ENCODE measurements around the gene TMCC2. TPM values are rescaled to one million over a fixed set of nuclear protein-coding genes. Genes with fewer than 3 reads are reported as not detected.

TMCC2 gene
- total and polyA plus RNA-seq, 2 experiments from 2014 or later: 2.6 to 9.9 TPM

DNA sequence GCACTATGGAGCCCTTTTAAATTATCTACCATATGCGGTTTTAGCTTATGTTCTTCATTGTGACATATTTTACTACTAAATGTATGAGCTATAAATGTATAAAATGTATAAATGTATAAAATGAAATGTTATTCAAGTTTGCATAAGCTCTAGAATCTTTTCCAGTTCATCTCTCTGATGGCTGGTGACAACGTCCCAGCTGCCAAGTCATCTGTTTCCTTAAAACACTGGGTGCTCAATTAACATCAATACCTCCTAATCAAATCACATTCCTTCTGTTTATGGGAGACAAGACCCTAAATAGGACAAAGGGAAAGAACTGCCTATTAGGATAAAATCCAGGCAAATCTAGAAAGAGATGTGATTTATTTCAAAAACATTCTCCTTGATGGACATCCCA, 39.1 kb upstream of the TMCC2 start (continued):
- TF ChIP-seq, protein P1, sequence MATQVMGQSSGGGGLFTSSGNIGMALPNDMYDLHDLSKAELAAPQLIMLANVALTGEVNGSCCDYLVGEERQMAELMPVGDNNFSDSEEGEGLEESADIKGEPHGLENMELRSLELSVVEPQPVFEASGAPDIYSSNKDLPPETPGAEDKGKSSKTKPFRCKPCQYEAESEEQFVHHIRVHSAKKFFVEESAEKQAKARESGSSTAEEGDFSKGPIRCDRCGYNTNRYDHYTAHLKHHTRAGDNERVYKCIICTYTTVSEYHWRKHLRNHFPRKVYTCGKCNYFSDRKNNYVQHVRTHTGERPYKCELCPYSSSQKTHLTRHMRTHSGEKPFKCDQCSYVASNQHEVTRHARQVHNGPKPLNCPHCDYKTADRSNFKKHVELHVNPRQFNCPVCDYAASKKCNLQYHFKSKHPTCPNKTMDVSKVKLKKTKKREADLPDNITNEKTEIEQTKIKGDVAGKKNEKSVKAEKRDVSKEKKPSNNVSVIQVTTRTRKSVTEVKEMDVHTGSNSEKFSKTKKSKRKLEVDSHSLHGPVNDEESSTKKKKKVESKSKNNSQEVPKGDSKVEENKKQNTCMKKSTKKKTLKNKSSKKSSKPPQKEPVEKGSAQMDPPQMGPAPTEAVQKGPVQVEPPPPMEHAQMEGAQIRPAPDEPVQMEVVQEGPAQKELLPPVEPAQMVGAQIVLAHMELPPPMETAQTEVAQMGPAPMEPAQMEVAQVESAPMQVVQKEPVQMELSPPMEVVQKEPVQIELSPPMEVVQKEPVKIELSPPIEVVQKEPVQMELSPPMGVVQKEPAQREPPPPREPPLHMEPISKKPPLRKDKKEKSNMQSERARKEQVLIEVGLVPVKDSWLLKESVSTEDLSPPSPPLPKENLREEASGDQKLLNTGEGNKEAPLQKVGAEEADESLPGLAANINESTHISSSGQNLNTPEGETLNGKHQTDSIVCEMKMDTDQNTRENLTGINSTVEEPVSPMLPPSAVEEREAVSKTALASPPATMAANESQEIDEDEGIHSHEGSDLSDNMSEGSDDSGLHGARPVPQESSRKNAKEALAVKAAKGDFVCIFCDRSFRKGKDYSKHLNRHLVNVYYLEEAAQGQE (IDR thresholded peaks at IDR 0.05; ENCODE audit: unreplicated experiment): no peak
- TF ChIP-seq POLR2AphosphoS5 (IDR thresholded peaks at IDR 0.05; ENCODE audit: low read depth) (no peak), EZH2phosphoT487 (IDR thresholded peaks at IDR 0.05; ENCODE audit: unreplicated experiment) (no peak), ZNF114 (CRISPR knock-in tag; IDR thresholded peaks at IDR 0.05) (no peak), CREB1 (CRISPR knock-in tag; IDR thresholded peaks at IDR 0.05; ENCODE audit: low read depth) (no peak), ZNF331 (CRISPR knock-in tag; IDR thresholded peaks at IDR 0.05; ENCODE audit: low read depth) (no peak), NANOG (IDR thresholded peaks at IDR 0.05; ENCODE audit: borderline replicate concordance) (no peak)
- TF ChIP-seq, protein P2, sequence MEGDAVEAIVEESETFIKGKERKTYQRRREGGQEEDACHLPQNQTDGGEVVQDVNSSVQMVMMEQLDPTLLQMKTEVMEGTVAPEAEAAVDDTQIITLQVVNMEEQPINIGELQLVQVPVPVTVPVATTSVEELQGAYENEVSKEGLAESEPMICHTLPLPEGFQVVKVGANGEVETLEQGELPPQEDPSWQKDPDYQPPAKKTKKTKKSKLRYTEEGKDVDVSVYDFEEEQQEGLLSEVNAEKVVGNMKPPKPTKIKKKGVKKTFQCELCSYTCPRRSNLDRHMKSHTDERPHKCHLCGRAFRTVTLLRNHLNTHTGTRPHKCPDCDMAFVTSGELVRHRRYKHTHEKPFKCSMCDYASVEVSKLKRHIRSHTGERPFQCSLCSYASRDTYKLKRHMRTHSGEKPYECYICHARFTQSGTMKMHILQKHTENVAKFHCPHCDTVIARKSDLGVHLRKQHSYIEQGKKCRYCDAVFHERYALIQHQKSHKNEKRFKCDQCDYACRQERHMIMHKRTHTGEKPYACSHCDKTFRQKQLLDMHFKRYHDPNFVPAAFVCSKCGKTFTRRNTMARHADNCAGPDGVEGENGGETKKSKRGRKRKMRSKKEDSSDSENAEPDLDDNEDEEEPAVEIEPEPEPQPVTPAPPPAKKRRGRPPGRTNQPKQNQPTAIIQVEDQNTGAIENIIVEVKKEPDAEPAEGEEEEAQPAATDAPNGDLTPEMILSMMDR (conservative IDR thresholded peaks at IDR 0.05; ENCODE audit: low read depth in 2 of 2): no peak

DNA sequence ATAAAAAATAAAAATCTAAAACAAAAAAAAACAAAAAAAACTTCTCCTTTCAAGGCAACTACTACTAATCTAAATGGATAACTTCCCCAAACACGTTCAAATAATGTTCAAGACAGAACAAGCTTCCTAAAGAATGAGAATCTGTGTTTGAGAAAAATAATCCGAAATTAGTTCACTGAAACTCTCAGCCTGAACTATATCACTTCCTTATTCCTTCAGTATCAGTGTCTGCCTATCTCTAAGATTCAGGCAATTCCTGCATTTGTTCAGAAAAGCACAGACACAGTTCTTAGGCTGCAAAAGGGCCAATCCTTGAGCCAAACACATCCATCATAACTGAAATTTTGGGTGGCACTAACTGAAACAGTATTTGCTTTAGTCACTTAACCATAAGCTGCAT, 38.6 kb upstream of the TMCC2 start:
- H3K4me3 ChIP-seq: no peak overlapping the region
- H3K4me1 ChIP-seq (ENCODE audit: insufficient read depth): peaks cover 57% of the 10 kb centered on the region
- no peaks in the 10 kb centered on the region for H3K27me3 Mint-ChIP-seq (ENCODE audit: insufficient read depth, low read depth, poor library complexity)
- peaks cover 64% of the 10 kb centered on the region for H3K4me1 Mint-ChIP-seq
- no peaks in the 10 kb centered on the region for H4K20me1 ChIP-seq (replicated peaks; ENCODE audit: insufficient read depth)
- peaks cover 42% of the 10 kb centered on the region for H3K79me2 ChIP-seq (replicated peaks; ENCODE audit: insufficient read depth)
- no peak overlapping the region for H2AFZ ChIP-seq
- H3K36me3 ChIP-seq (ENCODE audit: insufficient read depth): no peaks in the 10 kb centered on the region
- no peaks in the 10 kb centered on the region; the same call in 1 of the 3 replicates for H3K36me3 Mint-ChIP-seq (ENCODE audit: low read depth)
- no peaks in the 10 kb centered on the region for H3K9me2 ChIP-seq (ENCODE audit: insufficient read depth)
- H3K4me2 ChIP-seq: 0 out of 2 replicates have a peak overlapping the region, but pooled peaks have one; percentile 9
- no peaks in the 10 kb centered on the region for H3K27me3 ChIP-seq (ENCODE audit: insufficient read depth)
- ATAC-seq: no peak
- no peaks in the 10 kb centered on the region for H3K9me3 Mint-ChIP-seq
- no peak for DNase-seq (ENCODE audit: low spot score)
- H3K27ac ChIP-seq (ENCODE audit: low read depth): no peak overlapping the region
- no peak overlapping the region for H3K4me3 Mint-ChIP-seq
- H3K27ac Mint-ChIP-seq: no peak overlapping the region
- H3F3A ChIP-seq (replicated peaks; ENCODE audit: low read depth): no peaks in the 10 kb centered on the region; the same call in 1 of the 2 replicates
- no peak for TF ChIP-seq ZNF331 (CRISPR knock-in tag; IDR thresholded peaks at IDR 0.05; ENCODE audit: low read depth)
- no peak for TF ChIP-seq STAT1 (IDR thresholded peaks at IDR 0.05; ENCODE audit: unreplicated experiment)
- TF ChIP-seq, protein P1 (IDR thresholded peaks at IDR 0.05; ENCODE audit: unreplicated experiment): no peak
- no peak for TF ChIP-seq EZH2 (IDR thresholded peaks at IDR 0.05; ENCODE audit: low read depth, unreplicated experiment)

Measured in GM23338 (cell line).